SK-N-SH (cell line): Measurements from ENCODE around the gene ARL13A. TPM values are rescaled to one million over a fixed set of nuclear protein-coding genes. Genes with fewer than 3 reads are reported as not detected.

Experiments used
- CTCF ChIA-PET: fragments of 300-600, 350-600 bp; formaldehyde crosslinking; extraction: SDS; loops from one replicate; lab custom pipeline; 2021; lab: Yijun Ruan, JAX
- POLR2A ChIA-PET: fragments of 350-600 bp; sonication (Branson Sonifier 250); formaldehyde crosslinking; extraction: SDS; loops from one replicate; lab custom pipeline; 2020; ENCODE audit warnings: antibody characterized with exemption, inconsistent platforms; lab: Yijun Ruan, JAX
- DNase-seq: peaks from one replicate; pipeline ENCODE4 v3.0.0; 2012
- H2AFZ ChIP-seq: fragments of 200-600 bp; sonication (generic); 2 replicates; pipeline ENCODE4 v1.8.1; 2016; ENCODE audit warnings: antibody characterized with exemption, mild to moderate bottlenecking, low read depth
- H3F3A ChIP-seq: fragments of 200-600 bp; sonication (generic); replicated peaks from 2 replicates; pipeline ENCODE3; 2016; ENCODE audit warnings: antibody characterized with exemption, mild to moderate bottlenecking; ENCODE audit not compliant: insufficient read depth
- H3K27ac ChIP-seq, 2 experiments: fragments of 200-500 bp in 1 of 2; fragments of 200-600 bp in 1 of 2; sonication (Bioruptor generic) in 1 of 2; sonication (generic), shearing (Covaris generic) in 1 of 2; 2 replicates each; pipeline versions ENCODE4 v1.5.1 to v1.6.1; 2014 to 2016; ENCODE audit warnings: low read depth in 2 of 2, inconsistent platforms in 1 of 2, low read length in 1 of 2, mild to moderate bottlenecking in 1 of 2, mixed read lengths in 1 of 2
- H3K27me3 ChIP-seq: fragments of 200-600 bp; sonication (generic), shearing (Covaris generic); 2 replicates; pipeline ENCODE4 v1.6.1; 2016; ENCODE audit warnings: mixed run types; ENCODE audit not compliant: insufficient read depth
- H3K36me3 ChIP-seq, 2 experiments: fragments of 200-500 bp in 1 of 2; fragments of 200-600 bp in 1 of 2; sonication (Bioruptor generic) in 1 of 2; sonication (generic) in 1 of 2; replicated peaks in 1 of 2; 2 replicates each; pipeline versions ENCODE3 to v1.5.1; 2014 to 2016; ENCODE audit warnings: low read length in 1 of 2, mild to moderate bottlenecking in 1 of 2; ENCODE audit not compliant: insufficient read depth in 2 of 2, control insufficient read depth in 1 of 2
- H3K4me1 ChIP-seq, 2 experiments: fragments of 200-500 bp in 1 of 2; fragments of 200-600 bp in 1 of 2; sonication (Bioruptor generic) in 1 of 2; sonication (generic), shearing (Covaris generic) in 1 of 2; 2 replicates each; pipeline versions ENCODE4 v1.5.1 to v1.6.1; 2014 to 2016; ENCODE audit warnings: low read depth in 1 of 2, low read length in 1 of 2, mixed run types in 1 of 2; ENCODE audit not compliant: insufficient read depth in 2 of 2, control insufficient read depth in 1 of 2
- H3K4me2 ChIP-seq: fragments of 200-600 bp; sonication (generic), shearing (Covaris generic); 2 replicates; pipeline ENCODE4 v1.6.1; 2017; ENCODE audit warnings: mixed run types
- H3K4me3 ChIP-seq, 2 experiments: fragments of 200-500 bp in 1 of 2; fragments of 200-600 bp in 1 of 2; sonication (Bioruptor generic) in 1 of 2; sonication (generic), shearing (Covaris generic) in 1 of 2; 2 replicates each; pipeline versions ENCODE4 v1.5.1 to v1.8.1; 2014 to 2016; ENCODE audit warnings: low read depth in 2 of 2, inconsistent platforms in 1 of 2, low read length in 1 of 2, mild to moderate bottlenecking in 1 of 2, mixed read lengths in 1 of 2, moderate library complexity in 1 of 2
- H3K79me2 ChIP-seq: fragments of 200-600 bp; sonication (generic); 2 replicates; pipeline ENCODE4 v1.8.1; 2017; ENCODE audit warnings: mild to moderate bottlenecking; ENCODE audit not compliant: insufficient read depth
- H3K9ac ChIP-seq: fragments of 200-600 bp; sonication (generic); 2 replicates; pipeline ENCODE4 v1.6.1; 2017; ENCODE audit warnings: mixed run types
- H3K9me2 ChIP-seq: fragments of 200-600 bp; sonication (generic); 2 replicates; pipeline ENCODE4 v1.6.1; 2017; ENCODE audit warnings: mixed run types
- H3K9me3 ChIP-seq: fragments of 200-600 bp; sonication (generic); 2 replicates; pipeline ENCODE4 v1.6.1; 2017; ENCODE audit warnings: mixed run types, mild to moderate bottlenecking, moderate library complexity
- H4K20me1 ChIP-seq: fragments of 200-600 bp; sonication (generic); 2 replicates; pipeline ENCODE4 v1.6.1; 2017; ENCODE audit warnings: mild to moderate bottlenecking, mixed run types; ENCODE audit not compliant: insufficient read depth
- EZH2phosphoT487 ChIP-seq: fragments of 200-600 bp; sonication (generic); IDR thresholded peaks from 2 replicates; pipeline ENCODE4 v1.6.1; 2017; ENCODE audit warnings: low read depth, mixed run types, mild to moderate bottlenecking, antibody characterized with exemption, moderate library complexity, borderline replicate concordance
- GATA2 ChIP-seq: sonication (generic); formaldehyde crosslinking; IDR thresholded peaks from 2 replicates; pipeline ENCODE4 v1.5.0; 2020; ENCODE audit warnings: mild to moderate bottlenecking, missing genetic modification reagents
- JUND ChIP-seq: IDR thresholded peaks from 2 replicates; pipeline ENCODE4 v1.4.0; 2012
- MEF2A ChIP-seq: IDR thresholded peaks from 2 replicates; pipeline ENCODE4 v1.4.0; 2012; ENCODE audit warnings: low read depth, borderline replicate concordance
- MXI1 ChIP-seq: IDR thresholded peaks from 2 replicates; pipeline ENCODE4 v1.6.1; 2012; ENCODE audit warnings: mild to moderate bottlenecking, low read depth, low read length, improper control_type of control experiment
- NRF1 ChIP-seq: IDR thresholded peaks from 2 replicates; pipeline ENCODE4 v1.6.1; 2012; ENCODE audit warnings: low read depth, mild to moderate bottlenecking, low read length
- SMC3 ChIP-seq: IDR thresholded peaks from 2 replicates; pipeline ENCODE4 v1.6.1; 2012; ENCODE audit warnings: low read depth, low read length, improper control_type of control experiment
- TAF1 ChIP-seq: IDR thresholded peaks from 2 replicates; pipeline ENCODE4 v1.6.1; 2012; ENCODE audit warnings: low read depth, mild to moderate bottlenecking, low read length, moderate library complexity, borderline replicate concordance
- USF2 ChIP-seq: fragments of 150-350 bp; IDR thresholded peaks from 2 replicates; pipeline ENCODE4 v1.6.1; 2017; ENCODE audit warnings: antibody characterized with exemption, low read length, low read depth, borderline replicate concordance
- ZBTB33 ChIP-seq: IDR thresholded peaks from 2 replicates; pipeline ENCODE4 v1.4.0; 2012; ENCODE audit warnings: low read depth, borderline replicate concordance
- WGBS: methylation state at CpG from one replicate; pipeline ENCODE4 v1.1.6; 2017; ENCODE audit warnings: low lambda C conversion rate; 5-methylcytosine and 5-hydroxymethylcytosine counted together
- polyA plus RNA-seq, 3 experiments: library from polyadenylated mRNA; depleted of rRNA; stranded (reverse); fragments of >200 nt; gene quantifications; 2 replicates each; pipeline ENCODE4 v1.2.3, GENCODE V29; 2012

ARL13A gene
- polyA plus RNA-seq, 1 of the 3 experiments (the other 2 are of a cell fraction): not detected

- Histone ChIP-seq H2AFZ (no peak within 1 kb of the TSS), H3K4me3 (peak within 1 kb of the TSS in 1 of 2 experiments; percentile 38; a peak in 2 of 4 replicates), H3K79me2 (no peaks in the 10 kb centered on the region), H4K20me1 (no peaks in the 10 kb centered on the region), H3K4me2 (peak within 1 kb of the TSS; percentile 66), H3K9me2 (no peaks in the 10 kb centered on the region), H3K27me3 (no peaks in the 10 kb centered on the region), H3K9ac (no peak within 1 kb of the TSS), H3K9me3 (no peaks in the 10 kb centered on the region)
- DNase-seq: peak; percentile 53
- CTCF ChIA-PET: no interaction called here
- 6% methylated on average over 36 of the region's 51 CpGs for WGBS
- TF ChIP-seq GATA2 (no peak), JUND (no peak), USF2 (no peak)
- TF ChIP-seq, all 33 proteins: peak for 0
- POLR2A ChIA-PET: no interaction called here
- Histone ChIP-seq H3K4me1 (peaks cover 0 to 2% of the 10 kb centered on the region in 2 experiments; a peak in 1 of 4 replicates), H3K27ac (no peak within 1 kb of the TSS), H3K36me3 (no peaks in the 10 kb centered on the region), H3F3A (no peaks in the 10 kb centered on the region)
These were observed 40.6 kb upstream of the ARL13A start, which contains the start of gene XKRX for GRCh38 chrX:100928660-100929613. Gene XKRX (minus strand): TSS chrX:100928917. CDS start chrX:100928304, 613 bp downstream.

DNA sequence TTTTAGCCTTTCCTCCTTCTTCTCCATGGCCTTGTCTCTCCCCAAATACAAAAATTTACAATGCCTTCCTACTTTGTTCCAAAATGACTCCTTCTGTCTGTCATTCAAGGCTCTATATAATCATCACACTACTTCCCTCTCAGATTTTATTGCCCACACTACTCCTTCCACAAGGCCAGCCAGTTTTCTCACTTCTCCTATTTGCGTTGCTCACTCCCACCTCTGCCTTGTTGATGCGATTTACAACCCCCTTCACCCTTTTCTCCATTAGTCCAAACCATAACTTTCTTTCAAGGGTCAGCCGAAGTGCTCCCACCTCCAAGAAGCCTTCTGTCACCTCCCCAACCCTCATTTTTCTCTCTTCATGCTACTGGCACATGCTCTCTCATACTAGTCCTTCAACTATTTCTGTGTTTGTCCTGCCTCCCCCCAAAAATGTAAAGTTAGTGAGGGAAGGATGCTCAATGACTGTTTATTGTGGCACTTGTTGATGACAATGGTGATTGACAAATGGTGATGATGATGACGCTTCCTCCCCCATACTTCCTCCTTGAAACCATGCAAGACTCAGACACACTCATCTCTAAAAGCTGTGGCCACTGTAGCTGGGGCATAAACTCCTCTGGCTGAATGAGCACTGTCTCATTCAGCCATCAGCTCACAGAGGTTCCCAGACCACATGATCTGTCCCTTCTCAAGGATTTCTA is 38.1 kb upstream of the ARL13A start:
- no peaks in the 10 kb centered on the region for H3K9me2 ChIP-seq
- no peak overlapping the region for H3K4me2 ChIP-seq
- H2AFZ ChIP-seq: no peak overlapping the region
- no peak overlapping the region for H3K4me3 ChIP-seq
- H3K9ac ChIP-seq: no peak overlapping the region
- 32% methylated on average over 4 of the region's 4 CpGs for WGBS
- ChIA-PET CTCF (interaction anchor here (0.9 kb wide), 1 partner anchor 276 kb away, joined by 3 read pairs; no protein-coding TSS in a partner anchor), POLR2A (no interaction called here)
- no peaks in the 10 kb centered on the region for H4K20me1 ChIP-seq
- peaks cover 0 to 2% of the 10 kb centered on the region in 2 experiments; a peak in 1 of 4 replicates for H3K4me1 ChIP-seq
- no peaks in the 10 kb centered on the region for H3K79me2 ChIP-seq
- no peaks in the 10 kb centered on the region for H3F3A ChIP-seq
- TF ChIP-seq USF2: no peak
- TF ChIP-seq MXI1: no peak
- TF ChIP-seq TAF1: no peak
- no peak for TF ChIP-seq JUND
- no peak for TF ChIP-seq MEF2A
- no peak for TF ChIP-seq EZH2phosphoT487
- TF ChIP-seq GATA2: no peak
- no peak for TF ChIP-seq NRF1
- no peak for TF ChIP-seq SMC3
- no peak for TF ChIP-seq ZBTB33
- H3K36me3 ChIP-seq: no peaks in the 10 kb centered on the region
- no peak for DNase-seq
- H3K27ac ChIP-seq: no peak overlapping the region
- H3K27me3 ChIP-seq: no peaks in the 10 kb centered on the region
- no peaks in the 10 kb centered on the region for H3K9me3 ChIP-seq
